GM19438 (cell line): ENCODE measurements around the gene UNK.

Experiments used
- ATAC-seq: cut with Tn5 transposase; IDR thresholded peaks from one replicate; pipeline ENCODE4 v1.9.1; 2021; ENCODE audit warnings: low read depth; ENCODE audit not compliant: unreplicated experiment

Gene UNK

GRCh38 chr17:75818326-75818885, 33.8 kb downstream of the UNK start:
- ATAC-seq: no peak

GRCh38 chr17:75819116-75819515, 34.5 kb downstream of the UNK start:
- no peak for ATAC-seq

- ATAC-seq: no peak
Measured at GRCh38 chr17:75819678-75820077, 35.1 kb downstream of the UNK start.

GRCh38 chr17:75820094-75821080, 35.8 kb downstream of the UNK start:
- ATAC-seq: no peak

GRCh38 chr17:75821552-75821951, 36.9 kb downstream of the UNK start:
- no peak for ATAC-seq

GRCh38 chr17:75822119-75822799, 37.7 kb downstream of the UNK start:
- ATAC-seq: no peak

GRCh38 chr17:75822800-75823166, 38.2 kb downstream of the UNK start:
- no peak for ATAC-seq

GRCh38 chr17:75823257-75824041, 38.8 kb downstream of the UNK start:
- no peak for ATAC-seq

- ATAC-seq: no peak
Measured at GRCh38 chr17:75824050-75824552, 39.5 kb downstream of the UNK start.

GRCh38 chr17:75824666-75825065, 40.1 kb downstream of the UNK start:
- ATAC-seq: no peak

GRCh38 chr17:75825149-75825552, 40.5 kb downstream of the UNK start:
- ATAC-seq: no peak

- no peak for ATAC-seq
Measured at GRCh38 chr17:75825748-75826370, 41.3 kb downstream of the UNK start.

- ATAC-seq: no peak
Measured at GRCh38 chr17:75826561-75827307, 42.1 kb downstream of the UNK start.

GRCh38 chr17:75827308-75828075, 42.9 kb downstream of the UNK start:
- no peak for ATAC-seq

GRCh38 chr17:75828076-75828400, 43.4 kb downstream of the UNK start:
- no peak for ATAC-seq

GRCh38 chr17:75828741-75829140, 44.1 kb downstream of the UNK start:
- no peak for ATAC-seq

- ATAC-seq: no peak
Measured at GRCh38 chr17:75829747-75830146, 45.1 kb downstream of the UNK start.

- ATAC-seq: no peak
Measured at GRCh38 chr17:75830164-75831031, 45.8 kb downstream of the UNK start.
